ENCODE data around the gene FICD.

DNA sequence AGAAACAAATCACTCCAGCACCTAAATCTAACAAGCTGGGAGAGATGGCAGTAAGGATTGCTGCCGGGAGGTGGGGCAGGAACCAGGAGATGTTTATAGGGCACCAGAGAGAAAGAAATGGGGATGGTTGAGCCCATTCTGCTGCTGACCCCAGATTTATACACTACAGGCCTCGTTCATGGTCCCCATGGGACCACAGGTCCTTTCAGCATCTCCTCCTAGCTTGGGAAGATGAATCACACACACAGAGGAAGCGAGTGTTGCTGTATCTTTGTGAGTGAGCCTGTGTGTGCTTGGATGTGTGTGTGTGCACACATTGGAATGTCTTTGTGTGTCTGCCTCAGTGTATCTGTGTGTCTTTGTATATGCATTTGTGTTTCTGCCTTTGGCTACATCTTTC is 49.7 kb upstream of the FICD start:
- TF ChIP-seq, protein P1, sequence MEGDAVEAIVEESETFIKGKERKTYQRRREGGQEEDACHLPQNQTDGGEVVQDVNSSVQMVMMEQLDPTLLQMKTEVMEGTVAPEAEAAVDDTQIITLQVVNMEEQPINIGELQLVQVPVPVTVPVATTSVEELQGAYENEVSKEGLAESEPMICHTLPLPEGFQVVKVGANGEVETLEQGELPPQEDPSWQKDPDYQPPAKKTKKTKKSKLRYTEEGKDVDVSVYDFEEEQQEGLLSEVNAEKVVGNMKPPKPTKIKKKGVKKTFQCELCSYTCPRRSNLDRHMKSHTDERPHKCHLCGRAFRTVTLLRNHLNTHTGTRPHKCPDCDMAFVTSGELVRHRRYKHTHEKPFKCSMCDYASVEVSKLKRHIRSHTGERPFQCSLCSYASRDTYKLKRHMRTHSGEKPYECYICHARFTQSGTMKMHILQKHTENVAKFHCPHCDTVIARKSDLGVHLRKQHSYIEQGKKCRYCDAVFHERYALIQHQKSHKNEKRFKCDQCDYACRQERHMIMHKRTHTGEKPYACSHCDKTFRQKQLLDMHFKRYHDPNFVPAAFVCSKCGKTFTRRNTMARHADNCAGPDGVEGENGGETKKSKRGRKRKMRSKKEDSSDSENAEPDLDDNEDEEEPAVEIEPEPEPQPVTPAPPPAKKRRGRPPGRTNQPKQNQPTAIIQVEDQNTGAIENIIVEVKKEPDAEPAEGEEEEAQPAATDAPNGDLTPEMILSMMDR (IDR thresholded peaks at IDR 0.05), result no peak
- TF ChIP-seq POLR2A (IDR thresholded peaks at IDR 0.05), result no peak

Measured in testis (tissue), 2 donors.